B cell (primary cell): ENCODE data around the gene ADAR. TPM values are rescaled to one million over a fixed set of nuclear protein-coding genes. Genes with fewer than 3 reads are reported as not detected.

Experiments used
- ATAC-seq: fragments of 200-7000 bp; cut with Tn5 transposase; one replicate; pipeline ENCODE4 v1.10.0; 2021; ENCODE audit warnings: low read depth, mild to moderate bottlenecking, moderate number of reproducible peaks, moderate library complexity
- CTCF ChIA-PET: fragments of 350-600 bp; sonication (Branson Sonifier 250); formaldehyde crosslinking; loops from one replicate; lab custom pipeline; 2021; ENCODE audit warnings: antibody characterized with exemption, inconsistent platforms; lab: Charles Lee
- POLR2A ChIA-PET: fragments of 350-600 bp; sonication (Branson Sonifier 250); formaldehyde crosslinking; loops from one replicate; lab custom pipeline; 2021; ENCODE audit warnings: antibody characterized with exemption; lab: Charles Lee
- DNase-seq: peaks from one replicate; pipeline ENCODE4 v3.0.0; 2013
- H2AFZ ChIP-seq: 2 replicates; pipeline ENCODE4 v1.6.1; 2012; ENCODE audit warnings: mild to moderate bottlenecking, low read depth, low read length; ENCODE audit not compliant: insufficient read depth, poor library complexity, severe bottlenecking
- H3K27ac ChIP-seq, 2 donors: 1 replicate in 1 of 2; 2 replicates in 1 of 2; pipeline ENCODE4 v1.5.1; 2012 to 2013; ENCODE audit warnings: low read length in 2 of 2, mild to moderate bottlenecking in 2 of 2, moderate library complexity in 1 of 2
- H3K27me3 ChIP-seq, 4 experiments: fragments of 200-600 bp in 1 of 4; sonication (generic) in 1 of 4; replicated peaks in 1 of 4; 1 replicate in 2 of 4; 2 replicates in 2 of 4; pipeline versions ENCODE4 v1.6.1 to v1.7.0; 2013 to 2016; ENCODE audit warnings: low read length in 3 of 4, mild to moderate bottlenecking in 2 of 4, mixed read lengths in 1 of 4, moderate library complexity in 1 of 4; ENCODE audit not compliant: insufficient read depth in 4 of 4, control insufficient read depth in 3 of 4; ENCODE audit errors: control extremely low read depth in 1 of 4
- H3K36me3 ChIP-seq, 2 experiments: replicated peaks in 1 of 2; 1 replicate in 1 of 2; 2 replicates in 1 of 2; pipeline versions ENCODE4 v1.6.1 to v1.7.1; 2013; ENCODE audit warnings: low read length in 1 of 2; ENCODE audit not compliant: insufficient read depth in 2 of 2, control insufficient read depth in 1 of 2; ENCODE audit errors: control extremely low read depth in 1 of 2, extremely low read depth in 1 of 2
- H3K4me1 ChIP-seq, 2 donors: fragments of 200-600 bp in 1 of 2; sonication (generic) in 1 of 2; 1 replicate in 1 of 2; 2 replicates in 1 of 2; pipeline versions ENCODE4 v1.5.1 to v1.6.1; 2013 to 2017; ENCODE audit warnings: low read length in 2 of 2; ENCODE audit not compliant: control insufficient read depth in 2 of 2, insufficient read depth in 2 of 2
- H3K4me2 ChIP-seq: replicated peaks from 2 replicates; pipeline ENCODE3; 2012; ENCODE audit warnings: mild to moderate bottlenecking, low read depth, low read length; ENCODE audit not compliant: poor library complexity, severe bottlenecking
- H3K4me3 ChIP-seq, 5 experiments: fragments of 200-600 bp in 1 of 5; sonication (generic) in 1 of 5; 1 replicate in 3 of 5; 2 replicates in 2 of 5; pipeline versions ENCODE4 v1.5.1 to v1.7.0; 2011 to 2016; ENCODE audit warnings: low read length in 4 of 5, mild to moderate bottlenecking in 4 of 5, low read depth in 2 of 5, control low read depth in 1 of 5, moderate library complexity in 1 of 5; ENCODE audit not compliant: insufficient read depth in 1 of 5; ENCODE audit errors: control extremely low read depth in 1 of 5, extremely low read depth in 1 of 5
- H3K79me2 ChIP-seq: fragments of 200-600 bp; sonication (generic); one replicate; pipeline ENCODE4 v1.6.0; 2016; ENCODE audit warnings: low read length; ENCODE audit not compliant: control insufficient read depth, insufficient read depth
- H3K9ac ChIP-seq: fragments of 200-600 bp; sonication (generic); 2 replicates; pipeline ENCODE4 v1.6.1; 2017; ENCODE audit warnings: mild to moderate bottlenecking, low read length, moderate library complexity
- H3K9me3 ChIP-seq, 3 donors: one replicate each; pipeline versions ENCODE4 v1.6.1 to v1.7.1; 2013; ENCODE audit warnings: low read length in 2 of 3; ENCODE audit not compliant: control insufficient read depth in 2 of 3, insufficient read depth in 1 of 3; ENCODE audit errors: control extremely low read depth in 1 of 3
- H4K20me1 ChIP-seq: 2 replicates; pipeline ENCODE4 v1.6.0; 2012; ENCODE audit warnings: mild to moderate bottlenecking, low read length; ENCODE audit not compliant: insufficient read depth, control insufficient read depth, poor library complexity, severe bottlenecking
- H3K27ac Mint-ChIP-seq: one replicate; pipeline ENCODE4 v1.8.0; 2021; ENCODE audit warnings: mixed read lengths
- H3K27me3 Mint-ChIP-seq: one replicate; pipeline ENCODE4 v1.8.0; 2021; ENCODE audit warnings: mixed read lengths
- H3K4me1 Mint-ChIP-seq: one replicate; pipeline ENCODE4 v1.8.0; 2021; ENCODE audit warnings: mixed read lengths
- H3K4me3 Mint-ChIP-seq: one replicate; pipeline ENCODE4 v1.8.0; 2021; ENCODE audit warnings: mixed read lengths
- H3K9me3 Mint-ChIP-seq: one replicate; pipeline ENCODE4 v1.8.0; 2022; ENCODE audit warnings: mixed read lengths; ENCODE audit not compliant: insufficient read depth
- EZH2 ChIP-seq: IDR thresholded peaks from 2 replicates; pipeline ENCODE4 v1.6.1; 2012; ENCODE audit warnings: borderline replicate concordance, low read depth, mild to moderate bottlenecking, moderate library complexity, low read length; ENCODE audit not compliant: insufficient read depth, poor library complexity, severe bottlenecking
- WGBS: methylation state at CpG from one replicate; pipeline ENCODE4 v1.1.5; 2013; ENCODE audit warnings: missing lambda C conversion rate; ENCODE audit not compliant: insufficient coverage; 5-methylcytosine and 5-hydroxymethylcytosine counted together
- intact Hi-C: fragments of 100-400 bp; cut with micrococcal nuclease; formaldehyde crosslinking; loops from one replicate; pipeline ENCODE4 v1.10.0; 2022
- polyA plus RNA-seq: library from polyadenylated mRNA; depleted of rRNA; stranded (reverse); fragments of >200 nt; gene quantifications from 2 replicates; pipeline ENCODE4 v1.2.3, GENCODE V29; 2012
- total RNA-seq, 2 donors: library from RNA; stranded (reverse); fragments of 120-200 nt in 1 of 2; gene quantifications; 1 replicate in 1 of 2; 2 replicates in 1 of 2; pipeline versions ENCODE4 v1.2.3 to v1.2.4, GENCODE V29; 2013 to 2022
- TF ChIP-seq, protein P1 (sequence below): fragments of 200-600 bp; IDR thresholded peaks from one replicate; pipeline ENCODE4 v1.8.0; 2022; ENCODE audit warnings: antibody characterized with exemption, mild to moderate bottlenecking

ADAR gene
- total and polyA plus RNA-seq, 2 donors (not counting 1 experiment from before 2014, with no cell fraction given): 64.9 to 241 TPM

DNA sequence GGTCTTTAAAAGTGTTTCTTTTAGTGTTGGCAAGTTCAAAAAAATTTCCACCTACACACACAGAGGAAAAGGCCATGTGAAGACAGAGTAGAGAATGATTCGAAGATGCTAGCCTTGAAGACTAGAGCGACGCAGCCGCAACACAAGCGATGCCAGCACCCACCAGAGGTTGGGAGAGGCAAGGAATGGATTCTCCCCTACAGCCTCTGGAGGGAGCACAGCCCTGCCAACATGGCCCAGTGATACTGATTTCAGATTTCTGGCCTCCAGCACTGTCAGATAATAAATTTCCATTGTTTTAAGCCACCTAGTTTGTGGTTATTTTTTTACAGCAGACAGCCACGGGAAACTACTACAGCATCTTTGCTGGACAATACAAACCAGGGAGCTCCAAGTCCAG lies 6.9 kb upstream of the ADAR start:
- Mint-ChIP-seq H3K27ac (no peak overlapping the region), H3K9me3 (no peaks in the 10 kb centered on the region), H3K27me3 (no peaks in the 10 kb centered on the region), H3K4me3 (no peak overlapping the region), H3K4me1 (peaks cover 18% of the 10 kb centered on the region)
- DNase-seq: no peak
- Histone ChIP-seq H3K27me3 (no peaks in the 10 kb centered on the region), H3K79me2 (peaks cover 93% of the 10 kb centered on the region), H3K9ac (no peak overlapping the region), H3K4me3 (no peak overlapping the region), H3K36me3 (no peaks in the 10 kb centered on the region), H3K27ac (no peak overlapping the region), H3K9me3 (no peaks in the 10 kb centered on the region), H4K20me1 (peaks cover 39% of the 10 kb centered on the region), H2AFZ (no peak overlapping the region), H3K4me2 (no peak overlapping the region), H3K4me1 (peaks cover 1 to 3% of the 10 kb centered on the region in 2 donors)
- TF ChIP-seq, protein P1, sequence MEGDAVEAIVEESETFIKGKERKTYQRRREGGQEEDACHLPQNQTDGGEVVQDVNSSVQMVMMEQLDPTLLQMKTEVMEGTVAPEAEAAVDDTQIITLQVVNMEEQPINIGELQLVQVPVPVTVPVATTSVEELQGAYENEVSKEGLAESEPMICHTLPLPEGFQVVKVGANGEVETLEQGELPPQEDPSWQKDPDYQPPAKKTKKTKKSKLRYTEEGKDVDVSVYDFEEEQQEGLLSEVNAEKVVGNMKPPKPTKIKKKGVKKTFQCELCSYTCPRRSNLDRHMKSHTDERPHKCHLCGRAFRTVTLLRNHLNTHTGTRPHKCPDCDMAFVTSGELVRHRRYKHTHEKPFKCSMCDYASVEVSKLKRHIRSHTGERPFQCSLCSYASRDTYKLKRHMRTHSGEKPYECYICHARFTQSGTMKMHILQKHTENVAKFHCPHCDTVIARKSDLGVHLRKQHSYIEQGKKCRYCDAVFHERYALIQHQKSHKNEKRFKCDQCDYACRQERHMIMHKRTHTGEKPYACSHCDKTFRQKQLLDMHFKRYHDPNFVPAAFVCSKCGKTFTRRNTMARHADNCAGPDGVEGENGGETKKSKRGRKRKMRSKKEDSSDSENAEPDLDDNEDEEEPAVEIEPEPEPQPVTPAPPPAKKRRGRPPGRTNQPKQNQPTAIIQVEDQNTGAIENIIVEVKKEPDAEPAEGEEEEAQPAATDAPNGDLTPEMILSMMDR: no peak
- 96% methylated on average over 4 of the region's 6 CpGs for WGBS
- intact Hi-C loops: no loop called here
- ChIA-PET POLR2A (interaction anchor here (0.5 kb wide), 1 partner anchor 228 kb away, joined by 4 read pairs; no protein-coding TSS in a partner anchor), CTCF (interaction anchor here (0.8 kb wide), 1 partner anchor 532 kb away, joined by 3 read pairs; no protein-coding TSS in a partner anchor)
- ATAC-seq: no peak

DNA sequence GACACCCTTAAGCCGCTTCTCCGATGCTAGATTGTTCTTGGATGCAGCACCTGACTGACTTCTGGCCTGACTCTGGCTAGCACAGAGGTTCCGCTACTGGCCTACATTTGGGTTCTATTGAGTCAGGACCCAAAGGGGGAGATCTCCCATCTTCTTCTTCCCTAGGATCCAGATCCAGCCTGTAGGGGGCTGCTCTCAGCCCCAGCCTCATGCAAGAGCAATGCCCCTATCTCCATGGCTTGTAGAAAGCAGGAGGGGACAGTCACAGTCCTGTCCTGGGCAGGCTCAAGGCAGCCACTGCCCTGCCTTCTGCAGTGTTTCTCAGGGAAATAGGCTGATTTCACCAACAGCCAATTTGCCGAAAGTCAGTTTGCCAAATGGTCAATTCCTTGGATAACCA lies 6.3 kb upstream of the ADAR start:
- no peak overlapping the region for H3K4me3 Mint-ChIP-seq
- H3K4me1 Mint-ChIP-seq: peaks cover 18% of the 10 kb centered on the region
- ChIA-PET CTCF (interaction anchor here (1.0 kb wide), 1 partner anchor 10 kb away, joined by 4 read pairs; no protein-coding TSS in a partner anchor), POLR2A (interaction anchor here (0.6 kb wide), 1 partner anchor 32 kb away, joined by 3 read pairs; no protein-coding TSS in a partner anchor)
- no peaks in the 10 kb centered on the region for H3K9me3 Mint-ChIP-seq
- Histone ChIP-seq H3K27me3 (no peaks in the 10 kb centered on the region), H3K36me3 (no peaks in the 10 kb centered on the region), H4K20me1 (peaks cover 39% of the 10 kb centered on the region), H2AFZ (no peak overlapping the region), H3K9me3 (no peaks in the 10 kb centered on the region), H3K27ac (no peak overlapping the region), H3K4me2 (no peak overlapping the region), H3K4me1 (peaks cover 8 to 9% of the 10 kb centered on the region in 2 donors), H3K9ac (no peak overlapping the region), H3K4me3 (no peak overlapping the region), H3K79me2 (peaks cover 87% of the 10 kb centered on the region)
- DNase-seq (no peak), ATAC-seq (no peak)
- no peak overlapping the region for H3K27ac Mint-ChIP-seq
- 100% methylated on average over 3 of the region's 4 CpGs for WGBS
- intact Hi-C loops: no loop called here
- TF ChIP-seq, protein P1: no peak
- no peak for TF ChIP-seq EZH2
- H3K27me3 Mint-ChIP-seq: no peaks in the 10 kb centered on the region
